HG03103 (cell line): ENCODE data around the gene MIAT.

ENCODE experiments used
- ATAC-seq: cut with Tn5 transposase; IDR thresholded peaks from one replicate; pipeline ENCODE4 v1.9.1; 2021; ENCODE audit warnings: low read depth; ENCODE audit not compliant: unreplicated experiment

Gene MIAT

GRCh38 chr22:26718905-26719304 lies 61.5 kb downstream of the MIAT start:
- no peak for ATAC-seq

GRCh38 chr22:26722159-26722558 lies 64.8 kb downstream of the MIAT start:
- no peak for ATAC-seq

- no peak for ATAC-seq
Measured at GRCh38 chr22:26724414-26724813, 67.0 kb downstream of the MIAT start.

- ATAC-seq: no peak
Measured at GRCh38 chr22:26725012-26725676, 67.8 kb downstream of the MIAT start.
